Measurements from ENCODE around the gene MRPS6. TPM values are rescaled to one million over a fixed set of nuclear protein-coding genes. Genes with fewer than 3 reads are reported as not detected.

The MRPS6 gene
- total and polyA plus RNA-seq, 2 of the 4 experiments (the other 2 are of a cell fraction), result 7.5 to 35.1 TPM

GRCh38 chr21:34082769-34083168 is 9.4 kb downstream of the MRPS6 start:
- CTCF ChIA-PET, result no interaction called here
- in situ Hi-C loops (cut with MboI; ENCODE audit: low sequenced_read_pairs), result no loop called here
- H4K20me1 ChIP-seq (ENCODE audit: insufficient read depth, low read length), result peaks cover 25% of the 10 kb centered on the region

More at GRCh38 chr21:34082769-34083168, 9.4 kb downstream of the MRPS6 start:
- H2AK9ac ChIP-seq (replicated peaks; ENCODE audit: low read depth, low read length, poor library complexity), result no peak overlapping the region
- no CpG with 5 or more reads among the region's 4 CpGs for WGBS, 2 experiments (ENCODE audit: extremely low coverage in 2 of 2, insufficient read length in 1 of 2)
- dilution Hi-C loops (cut with HindIII; ENCODE audit: low sequenced_read_pairs, unreplicated experiment) (no loop called here), intact Hi-C loops (cut with micrococcal nuclease) (no loop called here)
- H4K8ac ChIP-seq (ENCODE audit: low read depth in 2 of 2, low read length in 2 of 2), result no peak overlapping the region
- no peak overlapping the region for H3K23ac ChIP-seq (ENCODE audit: low read depth, low read length)
- no peak overlapping the region for H2BK15ac ChIP-seq (ENCODE audit: low read depth, low read length)
- H3K14ac ChIP-seq (replicated peaks; ENCODE audit: low read depth, low read length), result no peak overlapping the region
- no peak overlapping the region for H3K4me2 ChIP-seq (ENCODE audit: low read depth, low read length)
- no peak overlapping the region for H3K27ac ChIP-seq (ENCODE audit: insufficient read depth, low read length)
- peaks cover 45 to 72% of the 10 kb centered on the region in 2 experiments for H3K79me1 ChIP-seq (ENCODE audit: low read depth in 1 of 2, low read length in 2 of 2)
- H2AFZ ChIP-seq (replicated peaks; ENCODE audit: low read length, poor library complexity), result no peak overlapping the region
- H4K91ac ChIP-seq (ENCODE audit: insufficient read depth, low read depth, low read length), result no peak overlapping the region
- H3K4ac ChIP-seq (ENCODE audit: low read depth, low read length), result no peak overlapping the region
- no peak overlapping the region for H3K4me3 ChIP-seq (ENCODE audit: insufficient read depth, low read depth, low read length)
- H3K4me1 ChIP-seq (ENCODE audit: control insufficient read depth, insufficient read depth, low read length), result peaks cover 4% of the 10 kb centered on the region; the same call in 1 of the 2 replicates
- H2AK5ac ChIP-seq (ENCODE audit: low read depth, low read length), result no peak overlapping the region
- peaks cover 3% of the 10 kb centered on the region for H3K9me1 ChIP-seq (ENCODE audit: insufficient read depth, low read length)
- POLR2A ChIA-PET (ENCODE audit: unreplicated experiment), result no interaction called here
- no peak for DNase-seq
- H3K56ac ChIP-seq (ENCODE audit: extremely low read depth, insufficient read depth, low read length), result no peak overlapping the region
- no peak for ATAC-seq (ENCODE audit: low read depth)
- no peaks in the 10 kb centered on the region for H3K27me3 ChIP-seq (ENCODE audit: control insufficient read depth, insufficient read depth, low read length)
- TF ChIP-seq CHD1 (IDR thresholded peaks at IDR 0.05; ENCODE audit: low read depth, low read length), result no peak
- no peak for TF ChIP-seq POLR2A (IDR thresholded peaks at IDR 0.05; ENCODE audit: low read depth, low read length)
- TF ChIP-seq FOS (IDR thresholded peaks at IDR 0.05; ENCODE audit: low read depth, low read length), result no peak
- TF ChIP-seq, protein P1, sequence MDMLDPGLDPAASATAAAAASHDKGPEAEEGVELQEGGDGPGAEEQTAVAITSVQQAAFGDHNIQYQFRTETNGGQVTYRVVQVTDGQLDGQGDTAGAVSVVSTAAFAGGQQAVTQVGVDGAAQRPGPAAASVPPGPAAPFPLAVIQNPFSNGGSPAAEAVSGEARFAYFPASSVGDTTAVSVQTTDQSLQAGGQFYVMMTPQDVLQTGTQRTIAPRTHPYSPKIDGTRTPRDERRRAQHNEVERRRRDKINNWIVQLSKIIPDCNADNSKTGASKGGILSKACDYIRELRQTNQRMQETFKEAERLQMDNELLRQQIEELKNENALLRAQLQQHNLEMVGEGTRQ (IDR thresholded peaks at IDR 0.05; ENCODE audit: low read depth, low read length), result no peak
- no peak for TF ChIP-seq RCOR1 (IDR thresholded peaks at IDR 0.05; ENCODE audit: insufficient replicate concordance, low read length)
- no peak for TF ChIP-seq NFE2L2 (IDR thresholded peaks at IDR 0.05; ENCODE audit: low read depth, low read length)
- TF ChIP-seq RFX5 (IDR thresholded peaks at IDR 0.05; ENCODE audit: low read depth, low read length), result no peak
- TF ChIP-seq RAD21 (IDR thresholded peaks at IDR 0.05; ENCODE audit: low read length), result no peak
- TF ChIP-seq MAFK (IDR thresholded peaks at IDR 0.05; ENCODE audit: low read depth, low read length), result no peak
- TF ChIP-seq MAZ (IDR thresholded peaks at IDR 0.05; ENCODE audit: borderline replicate concordance, low read depth, low read length), result no peak
- TF ChIP-seq, protein P2, sequence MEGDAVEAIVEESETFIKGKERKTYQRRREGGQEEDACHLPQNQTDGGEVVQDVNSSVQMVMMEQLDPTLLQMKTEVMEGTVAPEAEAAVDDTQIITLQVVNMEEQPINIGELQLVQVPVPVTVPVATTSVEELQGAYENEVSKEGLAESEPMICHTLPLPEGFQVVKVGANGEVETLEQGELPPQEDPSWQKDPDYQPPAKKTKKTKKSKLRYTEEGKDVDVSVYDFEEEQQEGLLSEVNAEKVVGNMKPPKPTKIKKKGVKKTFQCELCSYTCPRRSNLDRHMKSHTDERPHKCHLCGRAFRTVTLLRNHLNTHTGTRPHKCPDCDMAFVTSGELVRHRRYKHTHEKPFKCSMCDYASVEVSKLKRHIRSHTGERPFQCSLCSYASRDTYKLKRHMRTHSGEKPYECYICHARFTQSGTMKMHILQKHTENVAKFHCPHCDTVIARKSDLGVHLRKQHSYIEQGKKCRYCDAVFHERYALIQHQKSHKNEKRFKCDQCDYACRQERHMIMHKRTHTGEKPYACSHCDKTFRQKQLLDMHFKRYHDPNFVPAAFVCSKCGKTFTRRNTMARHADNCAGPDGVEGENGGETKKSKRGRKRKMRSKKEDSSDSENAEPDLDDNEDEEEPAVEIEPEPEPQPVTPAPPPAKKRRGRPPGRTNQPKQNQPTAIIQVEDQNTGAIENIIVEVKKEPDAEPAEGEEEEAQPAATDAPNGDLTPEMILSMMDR (conservative IDR thresholded peaks at IDR 0.05; ENCODE audit: low read depth, low read length), result no peak
- TF ChIP-seq SMC3 (IDR thresholded peaks at IDR 0.05; ENCODE audit: low read depth, low read length), result no peak
- TF ChIP-seq MXI1 (IDR thresholded peaks at IDR 0.05; ENCODE audit: borderline replicate concordance, low read depth, low read length), result no peak
- TF ChIP-seq CEBPB (IDR thresholded peaks at IDR 0.05; ENCODE audit: low read depth, low read length), result no peak
- TF ChIP-seq, protein P3, sequence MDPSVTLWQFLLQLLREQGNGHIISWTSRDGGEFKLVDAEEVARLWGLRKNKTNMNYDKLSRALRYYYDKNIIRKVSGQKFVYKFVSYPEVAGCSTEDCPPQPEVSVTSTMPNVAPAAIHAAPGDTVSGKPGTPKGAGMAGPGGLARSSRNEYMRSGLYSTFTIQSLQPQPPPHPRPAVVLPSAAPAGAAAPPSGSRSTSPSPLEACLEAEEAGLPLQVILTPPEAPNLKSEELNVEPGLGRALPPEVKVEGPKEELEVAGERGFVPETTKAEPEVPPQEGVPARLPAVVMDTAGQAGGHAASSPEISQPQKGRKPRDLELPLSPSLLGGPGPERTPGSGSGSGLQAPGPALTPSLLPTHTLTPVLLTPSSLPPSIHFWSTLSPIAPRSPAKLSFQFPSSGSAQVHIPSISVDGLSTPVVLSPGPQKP (IDR thresholded peaks at IDR 0.05; ENCODE audit: borderline replicate concordance, low read depth, low read length), result no peak
- no peak for TF ChIP-seq BHLHE40 (IDR thresholded peaks at IDR 0.05; ENCODE audit: low read depth, low read length)
- H2BK20ac ChIP-seq (ENCODE audit: low read depth, low read length), result no peak overlapping the region
- H3K9me3 ChIP-seq (ENCODE audit: control insufficient read depth, insufficient read depth, low read length), result no peaks in the 10 kb centered on the region
- no TSS peak for BruUV-seq (replicated peaks)
- H3K18ac ChIP-seq (ENCODE audit: low read depth, low read length), result no peak overlapping the region
- no peak overlapping the region for H4K5ac ChIP-seq (ENCODE audit: low read depth, low read length)
- no peak overlapping the region for H2BK120ac ChIP-seq (ENCODE audit: low read depth, low read length)
- no peak overlapping the region for H3K9ac ChIP-seq (ENCODE audit: low read depth, low read length)
- H2BK5ac ChIP-seq (ENCODE audit: low read depth, low read length, poor library complexity, severe bottlenecking), result no peak overlapping the region
- peaks cover 5% of the 10 kb centered on the region for H3K36me3 ChIP-seq (ENCODE audit: control insufficient read depth, insufficient read depth, low read length)
